Endothelial cell of umbilical vein (primary cell): ENCODE measurements around the gene GK2. TPM values are rescaled to one million over a fixed set of nuclear protein-coding genes. Genes with fewer than 3 reads are reported as not detected.

Experiments
- BruUV-seq: library from RNA; stranded (reverse); fragments of 400-500 nt; replicated peaks from 2 replicates; lab custom pipeline; 2021; lab: Mats Ljungman, UMichigan
- CTCF ChIA-PET: fragments of 300-600, 350-600 bp; sonication (Branson Sonifier 250); formaldehyde crosslinking; loops from one replicate; lab custom pipeline; 2021; ENCODE audit warnings: antibody characterized with exemption, inconsistent platforms; lab: Charles Lee
- POLR2A ChIA-PET: fragments of 300-600, 350-600 bp; sonication (Branson Sonifier 250); formaldehyde crosslinking; loops from one replicate; lab custom pipeline; 2021; ENCODE audit warnings: antibody characterized with exemption, inconsistent platforms; lab: Charles Lee
- DNase-seq: peaks from one replicate; pipeline ENCODE4 v3.0.0-alpha.2; 2011; ENCODE audit warnings: low read depth, low spot score
- FAIRE-seq: peaks from 2 replicates; lab custom pipeline; 2011; peaks lifted over from hg19 to GRCh38; lab: Jason Lieb, UNC
- H2AFZ ChIP-seq: 2 replicates; pipeline ENCODE4 v1.6.0; 2012; ENCODE audit warnings: low read depth, low read length, control low read depth, inconsistent platforms
- H3K27ac ChIP-seq: 2 replicates; pipeline ENCODE4 v1.5.1; 2011; ENCODE audit warnings: low read depth, mild to moderate bottlenecking, control low read depth, low read length, moderate library complexity; ENCODE audit not compliant: insufficient read depth
- H3K27me3 ChIP-seq, 2 experiments: 2 replicates each; pipeline versions ENCODE4 v1.6.0 to v1.6.1; 2011; ENCODE audit warnings: low read length in 2 of 2, mixed read lengths in 1 of 2; ENCODE audit not compliant: control insufficient read depth in 2 of 2, insufficient read depth in 2 of 2
- H3K36me3 ChIP-seq, 2 experiments: 2 replicates in 1 of 2; 3 replicates in 1 of 2; pipeline ENCODE4 v1.5.1; 2011; ENCODE audit warnings: low read length in 2 of 2, mild to moderate bottlenecking in 1 of 2, moderate library complexity in 1 of 2; ENCODE audit not compliant: control insufficient read depth in 2 of 2, insufficient read depth in 2 of 2; ENCODE audit errors: extremely low read depth in 1 of 2
- H3K4me1 ChIP-seq: 3 replicates; pipeline ENCODE4 v1.5.1; 2011; ENCODE audit warnings: mild to moderate bottlenecking, low read length; ENCODE audit not compliant: control insufficient read depth, insufficient read depth; ENCODE audit errors: extremely low read depth
- H3K4me2 ChIP-seq: 2 replicates; pipeline ENCODE4 v1.6.1; 2011; ENCODE audit warnings: low read length, control low read depth, mixed read lengths; ENCODE audit not compliant: insufficient read depth
- H3K4me3 ChIP-seq, 3 experiments: fragments of 200-600 bp in 1 of 3; sonication (generic), shearing (Covaris generic) in 1 of 3; replicated peaks in 1 of 3; 2 replicates each; pipeline ENCODE4 v1.5.1; 2011 to 2016; ENCODE audit warnings: control low read depth in 3 of 3, low read length in 3 of 3, mild to moderate bottlenecking in 2 of 3, inconsistent platforms in 1 of 3, low read depth in 1 of 3, moderate library complexity in 1 of 3; ENCODE audit not compliant: insufficient read depth in 1 of 3
- H3K79me2 ChIP-seq: 2 replicates; pipeline ENCODE4 v1.6.0; 2012; ENCODE audit warnings: low read length, inconsistent platforms; ENCODE audit not compliant: control insufficient read depth, insufficient read depth
- H3K9ac ChIP-seq: replicated peaks from 2 replicates; pipeline ENCODE3; 2011; ENCODE audit warnings: low read length, control low read depth; ENCODE audit not compliant: insufficient read depth; ENCODE audit errors: extremely low read depth
- H3K9me1 ChIP-seq: replicated peaks from 3 replicates; pipeline ENCODE4 v1.6.0; 2011; ENCODE audit warnings: mild to moderate bottlenecking, low read length; ENCODE audit not compliant: control insufficient read depth, insufficient read depth; ENCODE audit errors: extremely low read depth
- H3K9me3 ChIP-seq: replicated peaks from 2 replicates; pipeline ENCODE4 v1.5.1; 2012; ENCODE audit warnings: low read length, inconsistent platforms; ENCODE audit not compliant: control insufficient read depth, insufficient read depth
- H4K20me1 ChIP-seq: replicated peaks from 2 replicates; pipeline ENCODE3; 2011; ENCODE audit warnings: mild to moderate bottlenecking, low read length; ENCODE audit not compliant: control insufficient read depth, insufficient read depth; ENCODE audit errors: extremely low read depth
- CTCF ChIP-seq, 2 donors: IDR thresholded peaks; 1 replicate in 1 of 2; 2 replicates in 1 of 2; pipeline ENCODE4 v1.5.1; 2011; ENCODE audit warnings: low read length in 2 of 2, mild to moderate bottlenecking in 2 of 2, moderate library complexity in 2 of 2, control low read depth in 1 of 2, inconsistent platforms in 1 of 2, low read depth in 1 of 2; ENCODE audit not compliant: insufficient read depth in 1 of 2; ENCODE audit errors: extremely low read depth in 1 of 2
- EZH2 ChIP-seq: IDR thresholded peaks from 2 replicates; pipeline ENCODE4 v1.6.1; 2012; ENCODE audit warnings: borderline replicate concordance, low read depth, mild to moderate bottlenecking, moderate library complexity, low read length, inconsistent platforms; ENCODE audit not compliant: severe bottlenecking
- FOS ChIP-seq: IDR thresholded peaks from 2 replicates; pipeline ENCODE4 v1.6.1; 2011; ENCODE audit warnings: mild to moderate bottlenecking, low read length, moderate library complexity, borderline replicate concordance; ENCODE audit not compliant: insufficient read depth
- GATA2 ChIP-seq: IDR thresholded peaks from 2 replicates; pipeline ENCODE4 v1.7.0; 2011; ENCODE audit warnings: low read depth, mild to moderate bottlenecking, moderate library complexity, mixed read lengths, low read length; ENCODE audit not compliant: insufficient read length, insufficient read depth
- JUN ChIP-seq: IDR thresholded peaks from 2 replicates; pipeline ENCODE4 v1.6.1; 2011; ENCODE audit warnings: borderline replicate concordance, low read depth; ENCODE audit not compliant: insufficient read length, insufficient read depth
- MAX ChIP-seq: IDR thresholded peaks from 2 replicates; pipeline ENCODE4 v1.6.1; 2011; ENCODE audit not compliant: insufficient read depth, insufficient read length
- MYC ChIP-seq: IDR thresholded peaks from one replicate; pipeline ENCODE4 v1.6.1; 2011; ENCODE audit warnings: mild to moderate bottlenecking, low read depth, low read length
- POLR2A ChIP-seq: IDR thresholded peaks from 2 replicates; pipeline ENCODE4 v1.6.1; 2012; ENCODE audit warnings: low read depth, mild to moderate bottlenecking, control low read depth, low read length
- POLR2AphosphoS5 ChIP-seq: IDR thresholded peaks from 2 replicates; pipeline ENCODE4 v1.6.1; 2012; ENCODE audit warnings: low read depth, mild to moderate bottlenecking, control low read depth, low read length, moderate library complexity; ENCODE audit not compliant: insufficient read depth
- dilution Hi-C: fragments of 300-500 bp; cut with MboI; formaldehyde crosslinking; loops from one replicate; pipeline ENCODE4 v1.15.0; 2019; ENCODE audit warnings: low sequenced_read_pairs; ENCODE audit not compliant: extremely low pct_ligation_motif_present
- intact Hi-C: fragments of 100-400 bp; cut with micrococcal nuclease; formaldehyde crosslinking; loops from one replicate; pipeline ENCODE4 v1.10.0; 2022
- polyA plus RNA-seq, 4 experiments: library from polyadenylated mRNA; depleted of rRNA in 3 of 4; stranded (reverse) in 3 of 4; unstranded in 1 of 4; fragments of >200 nt; gene quantifications; 2 replicates each; pipeline versions ENCODE4 v1.2.1 to v1.2.3, GENCODE V29; 2011 to 2012; ENCODE audit warnings: missing spikeins in 1 of 4
- total RNA-seq: library from RNA; stranded (reverse); gene quantifications from 2 replicates; pipeline ENCODE4 v1.2.3, GENCODE V29; 2021

GK2 gene
- total and polyA plus RNA-seq, 2 donors (not counting 3 experiments of a cell fraction or from before 2014, with no cell fraction given) = not detected

- no peaks in the 10 kb centered on the region for H3K9me1 ChIP-seq
- CTCF ChIA-PET = no interaction called here
- DNase-seq (no peak), FAIRE-seq (no peak)
- H3K4me1 ChIP-seq = no peaks in the 10 kb centered on the region
- BruUV-seq = no TSS peak
- H3K36me3 ChIP-seq = no peaks in the 10 kb centered on the region
- intact Hi-C loops (no loop called here), dilution Hi-C loops (no loop called here)
- POLR2A ChIA-PET = no interaction called here
- H3K4me2 ChIP-seq = no peak overlapping the region
- no peak overlapping the region for H3K9ac ChIP-seq
- no peak overlapping the region for H2AFZ ChIP-seq
- no peaks in the 10 kb centered on the region for H4K20me1 ChIP-seq
- H3K27ac ChIP-seq = no peak overlapping the region
- no peaks in the 10 kb centered on the region for H3K79me2 ChIP-seq
- TF ChIP-seq JUN (no peak), MYC (no peak), POLR2AphosphoS5 (no peak), GATA2 (no peak), CTCF (IDR thresholded peaks at IDR 0.05; ENCODE audit: extremely low read depth in 1 of 2, insufficient read depth in 1 of 2, low read depth in 1 of 2, low read length in 2 of 2) (no peak), FOS (no peak), POLR2A (no peak), MAX (no peak), EZH2 (no peak)
- no peaks in the 10 kb centered on the region for H3K9me3 ChIP-seq
- no peaks in the 10 kb centered on the region for H3K27me3 ChIP-seq
- no peak overlapping the region for H3K4me3 ChIP-seq
Measured at GRCh38 chr4:79370026-79370425, 38.0 kb downstream of the GK2 start.
